Skeletal muscle satellite cell (primary cell): Measurements from ENCODE around the gene DYRK1A.
"Not testable (repeated sequence)": the region's sequence is repeated elsewhere in the genome, so short reads cannot be mapped to it uniquely, and the experiment has no call there.

ENCODE experiments used
- H3K27me3 ChIP-seq: 2 replicates; pipeline ENCODE4 v1.7.0; 2013; ENCODE audit warnings: low read length; ENCODE audit not compliant: control insufficient read depth, insufficient read depth
- H3K36me3 ChIP-seq: 2 replicates; pipeline ENCODE4 v1.7.0; 2013; ENCODE audit warnings: mild to moderate bottlenecking, control low read depth, low read length; ENCODE audit not compliant: insufficient read depth
- H3K4me1 ChIP-seq: 2 replicates; pipeline ENCODE4 v1.7.0; 2013; ENCODE audit warnings: low read length; ENCODE audit not compliant: control insufficient read depth, insufficient read depth
- H3K4me2 ChIP-seq: 2 replicates; pipeline ENCODE4 v1.7.0; 2013; ENCODE audit warnings: mild to moderate bottlenecking, low read length
- H3K4me3 ChIP-seq: 2 replicates; pipeline ENCODE4 v1.7.0; 2013; ENCODE audit warnings: low read length
- H3K9ac ChIP-seq: 2 replicates; pipeline ENCODE4 v1.7.0; 2013; ENCODE audit warnings: mild to moderate bottlenecking, low read depth, low read length, moderate library complexity
- H3K9me3 ChIP-seq: replicated peaks from 2 replicates; pipeline ENCODE4 v1.7.0; 2013; ENCODE audit warnings: mild to moderate bottlenecking, control low read depth, low read length

Gene DYRK1A

DNA sequence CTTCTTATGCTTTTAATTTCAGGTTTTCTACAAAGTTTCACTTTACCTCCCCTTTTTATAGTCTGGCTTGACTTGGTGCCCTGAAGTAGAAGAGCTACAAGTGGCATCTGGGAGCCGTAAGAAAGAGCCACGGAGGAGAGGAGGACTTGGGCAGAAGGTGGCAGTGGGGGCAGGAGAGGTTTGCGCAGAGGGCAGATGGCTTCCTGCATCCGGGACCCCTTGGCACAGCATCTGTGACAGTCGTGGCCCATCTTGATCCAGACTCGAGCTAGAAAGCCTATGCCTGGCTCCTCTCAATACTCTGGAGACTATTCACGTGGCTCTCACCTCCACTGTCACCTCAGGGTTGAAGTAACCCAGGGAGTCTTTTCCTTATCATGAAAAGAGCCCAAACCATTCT, 169.1 kb downstream of the DYRK1A start:
- H3K9ac ChIP-seq: no peak overlapping the region
- no peaks in the 10 kb centered on the region for H3K9me3 ChIP-seq
- no peak overlapping the region for H3K4me2 ChIP-seq
- H3K27me3 ChIP-seq: peaks cover 31% of the 10 kb centered on the region
- H3K4me1 ChIP-seq: peaks cover 4% of the 10 kb centered on the region
- no peaks in the 10 kb centered on the region for H3K36me3 ChIP-seq
- H3K4me3 ChIP-seq: no peak overlapping the region

DNA sequence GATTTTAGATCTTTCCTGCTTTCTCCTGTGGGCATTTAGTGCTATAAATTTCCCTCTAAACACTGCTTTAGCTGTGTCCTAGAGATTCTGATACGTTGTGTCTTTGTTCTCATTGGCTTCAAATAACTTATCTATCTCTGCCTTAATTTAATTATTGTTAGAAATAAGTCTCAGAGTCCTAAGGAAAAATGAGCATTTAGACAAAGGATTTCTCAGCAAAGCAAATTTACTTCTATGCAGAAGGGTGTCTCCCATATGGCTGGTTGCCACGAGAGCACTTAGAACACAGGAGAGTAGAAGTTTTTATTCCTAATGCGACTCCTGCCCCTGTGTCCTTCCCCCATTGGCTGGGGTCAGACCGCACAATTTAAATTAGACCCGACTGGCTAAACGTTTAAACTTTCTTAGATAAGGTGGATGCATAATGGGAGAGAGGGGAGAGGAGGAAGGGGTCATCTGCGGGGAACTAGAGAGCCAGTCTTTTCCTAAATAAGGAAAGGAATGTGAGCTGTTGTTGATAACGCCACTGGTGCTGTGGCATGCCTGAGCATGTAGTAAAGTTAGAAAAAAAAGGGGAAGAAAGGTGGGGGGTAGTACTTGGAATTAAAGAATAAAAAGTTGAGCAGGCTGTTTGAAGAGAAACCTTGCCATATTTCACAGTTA, 170.2 kb downstream of the DYRK1A start:
- no peaks in the 10 kb centered on the region for H3K36me3 ChIP-seq
- H3K4me2 ChIP-seq: no peak overlapping the region
- H3K4me1 ChIP-seq: peaks cover 4% of the 10 kb centered on the region
- H3K9me3 ChIP-seq: no peaks in the 10 kb centered on the region
- H3K4me3 ChIP-seq: no peak overlapping the region
- H3K27me3 ChIP-seq: peaks cover 21% of the 10 kb centered on the region
- H3K9ac ChIP-seq: no peak overlapping the region

DNA sequence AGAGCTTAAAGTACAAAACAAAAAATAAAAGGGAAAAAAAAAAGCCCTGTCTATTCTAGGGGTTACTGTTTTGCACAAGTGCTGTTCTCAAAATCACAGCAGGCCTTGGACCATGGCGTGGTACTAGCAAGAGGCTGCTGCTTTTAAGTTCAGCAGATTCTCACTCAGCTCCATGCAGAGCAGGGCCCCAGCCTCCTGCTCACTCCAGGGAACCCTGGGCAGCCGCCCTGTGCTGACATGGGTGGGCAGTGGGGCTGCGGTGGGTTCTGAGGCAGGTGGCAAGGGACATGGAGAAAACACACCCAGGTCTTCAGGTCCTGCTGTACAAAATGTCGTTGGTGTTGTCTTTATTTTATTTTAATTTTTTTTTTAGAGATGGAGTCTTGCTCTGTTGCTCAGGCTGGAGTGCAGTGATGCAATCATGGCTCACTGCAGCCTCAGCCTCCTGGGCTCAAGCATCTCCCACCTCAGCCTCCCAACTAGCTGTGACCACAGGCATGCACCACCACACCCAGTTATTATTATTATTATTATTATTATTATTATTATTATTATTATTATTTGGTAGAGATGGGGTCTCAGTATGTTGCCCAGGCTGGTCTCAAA, 170.9 kb downstream of the DYRK1A start:
- H3K4me2 ChIP-seq: no peak overlapping the region
- H3K9me3 ChIP-seq: no peaks in the 10 kb centered on the region
- peaks cover 21% of the 10 kb centered on the region for H3K27me3 ChIP-seq
- H3K9ac ChIP-seq: no peak overlapping the region
- H3K4me3 ChIP-seq: no peak overlapping the region
- H3K4me1 ChIP-seq: peaks cover 4% of the 10 kb centered on the region
- H3K36me3 ChIP-seq: no peaks in the 10 kb centered on the region

DNA sequence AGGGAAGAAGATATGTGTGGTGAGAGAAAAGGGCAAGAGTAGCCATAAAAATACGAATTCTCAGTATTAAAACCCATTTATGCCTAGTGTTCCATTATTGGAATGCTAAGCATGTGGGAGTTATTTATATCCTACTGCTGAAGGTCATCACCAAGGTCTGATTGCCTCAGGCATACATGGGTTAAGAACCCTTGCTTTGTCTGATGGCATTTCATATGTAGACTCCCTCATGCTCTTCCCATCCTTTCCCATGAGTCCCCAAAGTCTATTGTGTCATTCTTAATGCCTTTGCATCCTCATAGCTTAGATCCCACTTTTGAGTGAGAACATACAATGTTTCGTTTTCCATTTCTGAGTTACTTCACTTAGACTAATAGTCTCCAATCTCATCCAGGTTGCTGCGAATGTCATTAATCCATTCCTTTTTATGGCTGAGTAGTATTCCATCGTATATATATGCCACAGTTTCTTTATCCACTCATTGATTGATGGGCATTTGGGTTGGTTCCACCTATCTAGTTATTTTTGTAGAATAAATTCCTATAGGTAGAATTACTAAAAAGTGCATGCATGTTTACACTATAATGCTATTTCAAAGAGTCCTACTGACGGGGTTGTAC, 172.5 kb downstream of the DYRK1A start:
- H3K9ac ChIP-seq: no peak overlapping the region
- H3K4me3 ChIP-seq: no peak overlapping the region
- no peaks in the 10 kb centered on the region for H3K4me1 ChIP-seq
- H3K4me2 ChIP-seq: no peak overlapping the region
- H3K27me3 ChIP-seq: peaks cover 20% of the 10 kb centered on the region
- H3K36me3 ChIP-seq: no peaks in the 10 kb centered on the region
- H3K9me3 ChIP-seq: no peaks in the 10 kb centered on the region

- not testable (repeated sequence) for H3K4me1 ChIP-seq, H3K27me3 ChIP-seq, H3K9me3 ChIP-seq, H3K4me3 ChIP-seq, H3K4me2 ChIP-seq, H3K36me3 ChIP-seq, H3K9ac ChIP-seq
Measured at GRCh38 chr21:37541128-37541527, 174.6 kb downstream of the DYRK1A start.

DNA sequence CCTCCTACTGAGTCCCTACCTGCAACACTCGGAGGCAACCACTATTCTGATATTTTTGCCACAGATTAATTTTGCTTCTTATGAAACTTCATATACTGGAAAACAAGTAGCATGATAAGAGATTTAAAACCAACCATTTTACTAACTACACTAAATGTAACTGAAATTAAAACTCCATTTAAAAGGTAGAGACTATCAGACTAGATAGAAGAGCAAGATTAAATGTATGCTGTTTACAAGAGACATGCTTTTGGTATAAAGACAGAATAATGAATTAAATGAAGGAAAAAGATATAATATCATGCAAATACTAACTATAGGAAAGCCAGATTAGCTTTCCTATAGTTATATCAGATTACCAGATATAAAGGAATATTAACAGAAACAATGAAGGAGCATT, 175.9 kb downstream of the DYRK1A start:
- Histone ChIP-seq H3K4me1 (peaks cover 4% of the 10 kb centered on the region), H3K4me2 (no peak overlapping the region), H3K27me3 (peaks cover 10% of the 10 kb centered on the region), H3K9ac (no peak overlapping the region), H3K36me3 (no peaks in the 10 kb centered on the region), H3K4me3 (no peak overlapping the region), H3K9me3 (no peaks in the 10 kb centered on the region)

DNA sequence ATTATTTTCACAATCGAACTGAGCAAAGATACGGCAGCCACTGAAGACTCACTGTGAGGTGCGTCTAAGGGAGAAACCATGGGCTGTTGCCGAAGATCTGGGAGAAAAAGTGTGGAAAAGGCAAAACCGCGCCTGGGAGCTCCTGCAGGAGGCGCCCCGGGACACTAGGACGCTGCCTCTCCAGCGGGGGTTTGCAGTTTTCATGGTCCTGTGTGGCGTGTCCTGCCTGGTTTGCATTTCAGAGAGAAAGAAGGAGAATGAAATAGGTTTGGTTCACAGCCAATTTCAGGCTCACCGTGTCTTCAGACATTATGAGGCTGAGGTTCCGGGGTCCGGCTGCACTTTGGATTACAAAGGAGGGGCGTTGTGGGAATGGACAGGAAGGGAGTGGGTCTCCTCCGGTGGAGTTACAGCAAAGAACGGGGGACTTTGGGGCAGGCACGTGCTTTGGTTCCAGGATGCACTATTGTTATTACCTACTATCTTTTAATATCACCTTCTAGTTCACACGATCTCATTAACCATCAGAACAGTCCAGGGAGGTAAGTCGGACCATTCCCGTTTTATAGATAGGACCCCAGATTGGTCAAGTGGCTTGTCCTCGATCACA, 179.8 kb downstream of the DYRK1A start:
- no peak overlapping the region for H3K4me3 ChIP-seq
- H3K27me3 ChIP-seq: peaks cover 10% of the 10 kb centered on the region
- H3K4me1 ChIP-seq: peaks cover 6% of the 10 kb centered on the region
- no peak overlapping the region for H3K4me2 ChIP-seq
- H3K9me3 ChIP-seq: no peaks in the 10 kb centered on the region
- H3K9ac ChIP-seq: no peak overlapping the region
- H3K36me3 ChIP-seq: no peaks in the 10 kb centered on the region

DNA sequence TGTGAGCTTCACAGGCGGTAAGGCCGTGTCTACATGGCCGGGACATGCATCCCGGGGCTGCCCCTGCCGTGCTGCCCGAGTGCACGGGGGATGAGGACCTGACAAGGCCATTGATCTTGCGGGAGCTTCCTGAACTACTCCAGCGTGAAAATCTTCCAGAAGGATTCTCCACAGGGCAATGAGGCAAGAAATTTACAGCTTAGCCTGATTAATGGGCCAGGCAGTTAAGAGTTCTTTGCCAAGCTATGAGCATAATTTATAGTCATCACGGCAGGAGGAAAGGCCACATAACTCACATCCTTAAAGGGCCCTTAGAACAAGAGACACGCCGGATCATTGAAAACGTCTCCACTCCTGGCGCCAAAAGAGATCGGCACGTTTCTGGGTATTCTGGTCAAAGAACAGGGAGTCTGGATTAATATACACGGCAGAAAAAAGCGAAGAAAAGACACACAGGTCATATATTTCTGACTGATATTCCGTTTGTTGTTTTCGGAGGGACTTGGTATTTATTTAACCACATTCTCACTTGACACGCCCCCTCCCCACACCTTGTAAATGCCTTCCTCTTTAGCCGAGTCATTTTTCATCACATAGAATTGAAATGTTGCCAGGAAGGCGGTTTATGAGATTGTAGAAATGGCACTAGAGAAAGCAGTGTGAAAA, 180.5 kb downstream of the DYRK1A start:
- Histone ChIP-seq H3K9me3 (no peaks in the 10 kb centered on the region), H3K4me2 (no peak overlapping the region), H3K9ac (no peak overlapping the region), H3K27me3 (peaks cover 10% of the 10 kb centered on the region), H3K4me3 (no peak overlapping the region), H3K36me3 (no peaks in the 10 kb centered on the region), H3K4me1 (peaks cover 11% of the 10 kb centered on the region)

- no peak overlapping the region for H3K4me3 ChIP-seq
- peaks cover 10% of the 10 kb centered on the region for H3K27me3 ChIP-seq
- H3K9me3 ChIP-seq: no peaks in the 10 kb centered on the region
- H3K9ac ChIP-seq: no peak overlapping the region
- H3K4me2 ChIP-seq: no peak overlapping the region
- H3K36me3 ChIP-seq: no peaks in the 10 kb centered on the region
- H3K4me1 ChIP-seq: peaks cover 11% of the 10 kb centered on the region
Measured at GRCh38 chr21:37547615-37548200, 181.1 kb downstream of the DYRK1A start.

DNA sequence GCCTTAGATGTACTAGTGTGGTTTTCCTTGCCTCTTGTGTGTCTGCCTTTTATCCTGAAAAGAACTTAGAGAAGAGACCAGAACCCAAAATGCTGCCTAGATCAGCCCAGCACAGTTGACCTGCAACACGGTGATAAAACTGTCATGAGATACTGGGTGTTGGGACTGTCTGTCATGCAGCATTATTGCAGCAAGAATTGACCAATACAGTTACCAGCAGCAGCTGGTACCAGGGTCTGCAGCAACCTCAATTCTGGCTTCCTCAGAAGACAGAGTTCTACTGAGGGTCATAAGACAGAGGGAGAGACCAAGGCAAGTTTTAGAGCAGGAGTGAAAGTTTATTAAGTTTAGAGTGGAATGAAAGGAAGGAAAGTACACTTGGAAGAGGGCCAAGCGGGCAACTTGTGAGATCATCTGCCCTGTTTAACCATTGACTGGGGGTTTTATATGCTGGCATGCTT, 182.0 kb downstream of the DYRK1A start:
- Histone ChIP-seq H3K27me3 (peaks cover 12% of the 10 kb centered on the region), H3K4me3 (no peak overlapping the region), H3K36me3 (no peaks in the 10 kb centered on the region), H3K4me1 (peaks cover 11% of the 10 kb centered on the region), H3K4me2 (no peak overlapping the region), H3K9ac (no peak overlapping the region), H3K9me3 (no peaks in the 10 kb centered on the region)

GRCh38 chr21:37549730-37550129, 183.2 kb downstream of the DYRK1A start:
- not testable (repeated sequence) for H3K9me3 ChIP-seq, H3K4me2 ChIP-seq, H3K4me3 ChIP-seq, H3K9ac ChIP-seq, H3K36me3 ChIP-seq
- Histone ChIP-seq H3K27me3 (peaks cover 17% of the 10 kb centered on the region), H3K4me1 (peaks cover 11% of the 10 kb centered on the region)
